H9 (cell line): ENCODE results near the gene DOCK10. TPM values are rescaled to one million over a fixed set of nuclear protein-coding genes. Genes with fewer than 3 reads are reported as not detected.

ENCODE experiments used
- DNase-seq: peaks from one replicate; pipeline ENCODE4 v3.0.0-alpha.2; 2017
- H2AFZ ChIP-seq: one replicate; pipeline ENCODE4 v1.6.1; 2013; ENCODE audit warnings: mild to moderate bottlenecking, low read length, control low read depth, moderate library complexity
- H2AK5ac ChIP-seq: 2 replicates; pipeline ENCODE4 v1.6.1; 2013; ENCODE audit warnings: low read length, control low read depth, mixed read lengths; ENCODE audit not compliant: insufficient read length
- H2BK120ac ChIP-seq: one replicate; pipeline ENCODE4 v1.6.1; 2013; ENCODE audit warnings: low read depth, mild to moderate bottlenecking, low read length, control low read depth, inconsistent platforms; ENCODE audit not compliant: poor library complexity, severe bottlenecking
- H2BK12ac ChIP-seq: 2 replicates; pipeline ENCODE4 v1.6.1; 2013; ENCODE audit warnings: low read length, control low read depth, mixed read lengths, low read depth; ENCODE audit not compliant: insufficient read length
- H2BK15ac ChIP-seq: 2 replicates; pipeline ENCODE4 v1.6.1; 2013; ENCODE audit warnings: low read depth, low read length, control low read depth
- H2BK20ac ChIP-seq: one replicate; pipeline ENCODE4 v1.6.1; 2013; ENCODE audit warnings: low read depth, mild to moderate bottlenecking, low read length, control low read depth, inconsistent platforms; ENCODE audit not compliant: poor library complexity, severe bottlenecking
- H2BK5ac ChIP-seq: 2 replicates; pipeline ENCODE4 v1.6.1; 2013; ENCODE audit warnings: low read length, control low read depth, mixed read lengths; ENCODE audit not compliant: insufficient read length
- H3K14ac ChIP-seq: 2 replicates; pipeline ENCODE4 v1.6.1; 2013; ENCODE audit warnings: low read length, control low read depth; ENCODE audit not compliant: insufficient read depth
- H3K18ac ChIP-seq: 2 replicates; pipeline ENCODE4 v1.6.1; 2013; ENCODE audit warnings: low read depth, mild to moderate bottlenecking, mixed read lengths, low read length, control low read depth; ENCODE audit not compliant: insufficient read length
- H3K23ac ChIP-seq: 2 replicates; pipeline ENCODE4 v1.6.1; 2013; ENCODE audit warnings: low read length, control low read depth, mixed read lengths, low read depth; ENCODE audit not compliant: insufficient read length
- H3K23me2 ChIP-seq: 2 replicates; pipeline ENCODE4 v1.6.1; 2013; ENCODE audit warnings: low read depth, mild to moderate bottlenecking, mixed read lengths, low read length, control low read depth; ENCODE audit not compliant: insufficient read length, poor library complexity, severe bottlenecking
- H3K27ac ChIP-seq: 2 replicates; pipeline ENCODE4 v1.5.1; 2013; ENCODE audit warnings: low read length, control low read depth, mixed read lengths, low read depth; ENCODE audit not compliant: insufficient read length
- H3K27me3 ChIP-seq: 2 replicates; pipeline ENCODE4 v1.6.1; 2013; ENCODE audit warnings: low read length, control low read depth, inconsistent platforms; ENCODE audit not compliant: insufficient read depth
- H3K4ac ChIP-seq: 2 replicates; pipeline ENCODE4 v1.6.1; 2013; ENCODE audit warnings: low read depth, mild to moderate bottlenecking, control low read depth, inconsistent platforms, low read length, moderate library complexity
- H3K4me1 ChIP-seq: 2 replicates; pipeline ENCODE4 v1.6.1; 2013; ENCODE audit warnings: low read length, control low read depth, inconsistent platforms; ENCODE audit not compliant: insufficient read depth
- H3K4me2 ChIP-seq: 2 replicates; pipeline ENCODE4 v1.6.1; 2013; ENCODE audit warnings: low read length, control low read depth, mixed read lengths; ENCODE audit not compliant: insufficient read length, insufficient read depth
- H3K56ac ChIP-seq: 2 replicates; pipeline ENCODE4 v1.6.1; 2013; ENCODE audit warnings: low read depth, mild to moderate bottlenecking, mixed read lengths, low read length, control low read depth; ENCODE audit not compliant: insufficient read length
- H3K79me1 ChIP-seq: 2 replicates; pipeline ENCODE4 v1.6.1; 2013; ENCODE audit warnings: low read depth, mild to moderate bottlenecking, moderate library complexity, low read length, control low read depth, inconsistent platforms; ENCODE audit not compliant: insufficient read depth, poor library complexity, severe bottlenecking
- H3K79me2 ChIP-seq: 2 replicates; pipeline ENCODE4 v1.6.1; 2013; ENCODE audit warnings: low read length, control low read depth, inconsistent platforms; ENCODE audit not compliant: insufficient read depth
- H3K9ac ChIP-seq: 2 replicates; pipeline ENCODE4 v1.6.1; 2013; ENCODE audit warnings: low read length, control low read depth, mixed read lengths; ENCODE audit not compliant: insufficient read length; ENCODE audit errors: extremely low read depth
- H3K9me3 ChIP-seq: one replicate; pipeline ENCODE4 v1.6.1; 2013; ENCODE audit warnings: low read depth, low read length, inconsistent platforms; ENCODE audit not compliant: control insufficient read depth
- H3T11ph ChIP-seq: one replicate; pipeline ENCODE4 v1.6.1; 2013; ENCODE audit warnings: mild to moderate bottlenecking, low read length, control low read depth, inconsistent platforms
- H4K20me1 ChIP-seq: one replicate; pipeline ENCODE4 v1.6.1; 2013; ENCODE audit not compliant: control insufficient read depth, insufficient read length, insufficient read depth
- H4K5ac ChIP-seq: 2 replicates; pipeline ENCODE4 v1.6.1; 2013; ENCODE audit warnings: low read depth, mild to moderate bottlenecking, mixed read lengths, low read length, control low read depth; ENCODE audit not compliant: insufficient read length
- H4K8ac ChIP-seq: replicated peaks from 2 replicates; pipeline ENCODE4 v1.6.1; 2013; ENCODE audit warnings: low read length, control low read depth, mixed read lengths, low read depth; ENCODE audit not compliant: insufficient read length
- H4K91ac ChIP-seq: 2 replicates; pipeline ENCODE4 v1.6.1; 2013; ENCODE audit warnings: low read depth, mild to moderate bottlenecking, moderate library complexity, mixed read lengths, low read length, control low read depth; ENCODE audit not compliant: insufficient read length
- H3K27ac Mint-ChIP-seq, 3 experiments: 2 replicates in 2 of 3; 3 replicates in 1 of 3; pipeline ENCODE4 v1.8.0; 2020 to 2021; ENCODE audit warnings: mixed read lengths in 3 of 3, mild to moderate bottlenecking in 1 of 3, moderate library complexity in 1 of 3
- H3K27me3 Mint-ChIP-seq: 2 replicates; pipeline ENCODE4 v1.8.0; 2021; ENCODE audit warnings: low read depth, mild to moderate bottlenecking, moderate library complexity, mixed read lengths
- H3K36me3 Mint-ChIP-seq, 3 experiments: 2 replicates in 2 of 3; 3 replicates in 1 of 3; pipeline ENCODE4 v1.8.0; 2020 to 2021; ENCODE audit warnings: low read depth in 3 of 3, mixed read lengths in 3 of 3; ENCODE audit not compliant: insufficient read depth in 1 of 3
- H3K4me1 Mint-ChIP-seq, 2 experiments: 2 replicates each; pipeline ENCODE4 v1.8.0; 2020; ENCODE audit warnings: mixed read lengths in 2 of 2
- H3K4me3 Mint-ChIP-seq, 2 experiments: 2 replicates in 1 of 2; 3 replicates in 1 of 2; pipeline ENCODE4 v1.8.0; 2020 to 2021; ENCODE audit warnings: mild to moderate bottlenecking in 2 of 2, mixed read lengths in 2 of 2, moderate library complexity in 1 of 2
- H3K9me3 Mint-ChIP-seq, 2 experiments: 2 replicates in 1 of 2; 3 replicates in 1 of 2; pipeline ENCODE4 v1.8.0; 2020; ENCODE audit warnings: mild to moderate bottlenecking in 2 of 2, mixed read lengths in 2 of 2, moderate library complexity in 1 of 2
- CTCF ChIP-seq: fragments of 200-600 bp; sonication (generic); conservative IDR thresholded peaks from 3 replicates; pipeline ENCODE4 v1.8.0; 2021; ENCODE audit warnings: antibody characterized with exemption, mild to moderate bottlenecking
- WGBS: extraction: QIAGEN DNeasy Blood & Tissue Kit; methylation state at CpG from one replicate; pipeline ENCODE4 v1.1.7; 2013; ENCODE audit warnings: missing lambda C conversion rate, low lambda C conversion rate, mixed read lengths; ENCODE audit not compliant: insufficient read length; ENCODE audit errors: extremely low coverage; 5-methylcytosine and 5-hydroxymethylcytosine counted together
- total RNA-seq: library from RNA; stranded (reverse); gene quantifications from 2 replicates; pipeline ENCODE4 v1.2.1, GENCODE V29; 2021

Gene DOCK10
- total RNA-seq, 1 experiment from 2014 or later: 0.79 TPM

GRCh38 chr2:224716921-224717320 is 325.3 kb downstream of the DOCK10 start:
- no peak overlapping the region for H3K56ac ChIP-seq

More at GRCh38 chr2:224716921-224717320, 325.3 kb downstream of the DOCK10 start:
- H3K9me3 Mint-ChIP-seq: peaks cover 3 to 5% of the 10 kb centered on the region in 2 experiments; a peak in 1 of 5 replicates
- no peak overlapping the region for H3K14ac ChIP-seq
- H3K27ac Mint-ChIP-seq: no peak overlapping the region
- no CpG with 5 or more reads among the region's 2 CpGs for WGBS
- H3K4me1 Mint-ChIP-seq: no peaks in the 10 kb centered on the region
- H2BK12ac ChIP-seq: no peak overlapping the region
- no peaks in the 10 kb centered on the region for H3K36me3 Mint-ChIP-seq
- no peaks in the 10 kb centered on the region for H3K4me1 ChIP-seq
- no peak overlapping the region for H2BK20ac ChIP-seq
- no peak for DNase-seq
- H3K18ac ChIP-seq: no peak overlapping the region
- H4K5ac ChIP-seq: no peak overlapping the region
- H3K27ac ChIP-seq: no peak overlapping the region
- no peak overlapping the region for H4K8ac ChIP-seq
- no peak overlapping the region for H4K91ac ChIP-seq
- H2BK120ac ChIP-seq: no peak overlapping the region
- H2BK5ac ChIP-seq: no peak overlapping the region
- no peak overlapping the region for H3K4me3 Mint-ChIP-seq
- H3T11ph ChIP-seq: no peak overlapping the region
- H3K4me2 ChIP-seq: no peak overlapping the region
- no peaks in the 10 kb centered on the region for H3K27me3 ChIP-seq
- H3K27me3 Mint-ChIP-seq: no peaks in the 10 kb centered on the region
- no peak overlapping the region for H2BK15ac ChIP-seq
- H3K23me2 ChIP-seq: no peaks in the 10 kb centered on the region
- no peak overlapping the region for H3K9ac ChIP-seq
- H3K79me1 ChIP-seq: no peaks in the 10 kb centered on the region
- no peak overlapping the region for H2AFZ ChIP-seq
- H3K79me2 ChIP-seq: no peaks in the 10 kb centered on the region
- TF ChIP-seq CTCF: no peak
- no peak overlapping the region for H3K23ac ChIP-seq
- H3K9me3 ChIP-seq: no peaks in the 10 kb centered on the region
- no peak overlapping the region for H3K4ac ChIP-seq
- no peaks in the 10 kb centered on the region for H4K20me1 ChIP-seq
- H2AK5ac ChIP-seq: no peak overlapping the region
